Measurements from ENCODE around the gene WDR74. TPM values are rescaled to one million over a fixed set of nuclear protein-coding genes. Genes with fewer than 3 reads are reported as not detected.
A peak's percentile ranks its signal among the peaks of the same experiment; 100 is the strongest.

The WDR74 gene
- total and polyA plus RNA-seq, 9 of the 15 experiments (the other 6 are each of a cell fraction or from before 2014, with no cell fraction given) = 32.7 to 210 (median 114) TPM

DNA sequence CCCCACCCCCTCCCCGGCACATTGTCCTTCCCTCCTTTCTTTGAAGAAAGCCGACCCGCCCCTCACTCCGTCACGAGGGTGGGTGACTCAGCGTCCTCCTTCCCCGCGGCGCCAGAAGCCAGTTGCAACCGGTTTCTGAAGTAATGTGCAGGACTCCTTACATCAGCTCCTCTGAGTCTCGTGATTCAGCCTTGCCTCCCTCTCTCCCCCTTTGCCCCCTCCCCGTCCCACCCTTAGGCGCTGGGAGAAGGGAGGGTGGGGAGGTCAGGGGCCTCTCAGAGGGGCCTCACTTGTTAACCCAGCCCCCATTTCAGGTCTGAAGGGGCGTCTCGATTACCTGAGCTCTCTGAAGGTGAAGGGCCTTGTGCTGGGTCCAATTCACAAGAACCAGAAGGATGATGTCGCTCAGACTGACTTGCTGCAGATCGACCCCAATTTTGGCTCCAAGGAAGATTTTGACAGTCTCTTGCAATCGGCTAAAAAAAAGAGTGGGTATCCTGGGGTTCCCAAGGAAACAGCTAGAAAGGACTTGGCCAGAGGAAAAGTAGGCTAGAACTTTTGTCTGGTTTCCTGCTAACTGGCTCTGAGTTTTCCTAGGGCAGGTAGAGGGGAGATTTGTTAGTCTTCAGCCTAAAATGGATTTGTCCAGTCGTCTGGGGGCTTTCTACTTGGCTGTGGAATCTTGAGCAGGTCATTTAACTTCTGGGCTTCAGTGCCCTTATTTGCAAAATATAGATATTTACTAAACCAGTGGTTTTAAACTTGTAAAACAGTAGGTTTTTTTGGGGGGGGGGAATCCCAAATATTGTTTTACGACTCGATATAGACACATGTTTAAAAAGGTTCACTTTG lies 42.4 kb upstream of the WDR74 start (continued):
- TF ChIP-seq, protein P1, sequence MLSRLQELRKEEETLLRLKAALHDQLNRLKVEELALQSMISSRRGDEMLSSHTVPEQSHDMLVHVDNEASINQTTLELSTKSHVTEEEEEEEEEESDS (CRISPR knock-in tag; IDR thresholded peaks at IDR 0.05) = no peak
- TF ChIP-seq SAFB (IDR thresholded peaks at IDR 0.05; ENCODE audit: borderline replicate concordance, low read depth, low read length) (no peak), SMARCA5 (IDR thresholded peaks at IDR 0.05) (no peak), FUS (optimal IDR thresholded peaks at IDR 0.05; ENCODE audit: low read depth, low read length) (no peak), CBFB (CRISPR knock-in tag; IDR thresholded peaks at IDR 0.05) (no peak), SMAD3 (CRISPR knock-in tag; conservative IDR thresholded peaks at IDR 0.05) (no peak), KLF10 (CRISPR knock-in tag; IDR thresholded peaks at IDR 0.05) (no peak), CEBPB (tag; IDR thresholded peaks at IDR 0.05) (peak; percentile 72), KAT7 (CRISPR knock-in tag; IDR thresholded peaks at IDR 0.05; ENCODE audit: borderline replicate concordance) (peak; percentile 53), MEF2A (IDR thresholded peaks at IDR 0.05; ENCODE audit: control insufficient read depth, low read depth, low read length) (no peak), ELF4 (CRISPR knock-in tag; IDR thresholded peaks at IDR 0.05) (no peak), MAFG (tag; conservative IDR thresholded peaks at IDR 0.05) (peak; percentile 84), WHSC1 (IDR thresholded peaks at IDR 0.05; ENCODE audit: low read length) (no peak), ETS2 (tag; IDR thresholded peaks at IDR 0.05; ENCODE audit: borderline replicate concordance, poor library complexity, severe bottlenecking) (no peak), RCOR1 (IDR thresholded peaks at IDR 0.05; ENCODE audit: borderline replicate concordance in 1 of 2, low read depth in 2 of 2, low read length in 2 of 2) (peak in 1 of 2 experiments; percentile 47; a peak in 2 of 4 replicates), SRF (CRISPR knock-in tag; IDR thresholded peaks at IDR 0.05) (no peak; a peak in 1 of 4 replicates)
- TF ChIP-seq, protein P2, sequence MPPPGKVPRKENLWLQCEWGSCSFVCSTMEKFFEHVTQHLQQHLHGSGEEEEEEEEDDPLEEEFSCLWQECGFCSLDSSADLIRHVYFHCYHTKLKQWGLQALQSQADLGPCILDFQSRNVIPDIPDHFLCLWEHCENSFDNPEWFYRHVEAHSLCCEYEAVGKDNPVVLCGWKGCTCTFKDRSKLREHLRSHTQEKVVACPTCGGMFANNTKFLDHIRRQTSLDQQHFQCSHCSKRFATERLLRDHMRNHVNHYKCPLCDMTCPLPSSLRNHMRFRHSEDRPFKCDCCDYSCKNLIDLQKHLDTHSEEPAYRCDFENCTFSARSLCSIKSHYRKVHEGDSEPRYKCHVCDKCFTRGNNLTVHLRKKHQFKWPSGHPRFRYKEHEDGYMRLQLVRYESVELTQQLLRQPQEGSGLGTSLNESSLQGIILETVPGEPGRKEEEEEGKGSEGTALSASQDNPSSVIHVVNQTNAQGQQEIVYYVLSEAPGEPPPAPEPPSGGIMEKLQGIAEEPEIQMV (tag; conservative IDR thresholded peaks at IDR 0.05; ENCODE audit: low read depth) = no peak
- TF ChIP-seq, protein P3, sequence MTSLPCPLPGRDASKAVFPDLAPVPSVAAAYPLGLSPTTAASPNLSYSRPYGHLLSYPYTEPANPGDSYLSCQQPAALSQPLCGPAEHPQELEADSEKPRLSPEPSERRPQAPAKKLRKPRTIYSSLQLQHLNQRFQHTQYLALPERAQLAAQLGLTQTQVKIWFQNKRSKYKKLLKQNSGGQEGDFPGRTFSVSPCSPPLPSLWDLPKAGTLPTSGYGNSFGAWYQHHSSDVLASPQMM (CRISPR knock-in tag; IDR thresholded peaks at IDR 0.05) = no peak
- TF ChIP-seq, protein P4, sequence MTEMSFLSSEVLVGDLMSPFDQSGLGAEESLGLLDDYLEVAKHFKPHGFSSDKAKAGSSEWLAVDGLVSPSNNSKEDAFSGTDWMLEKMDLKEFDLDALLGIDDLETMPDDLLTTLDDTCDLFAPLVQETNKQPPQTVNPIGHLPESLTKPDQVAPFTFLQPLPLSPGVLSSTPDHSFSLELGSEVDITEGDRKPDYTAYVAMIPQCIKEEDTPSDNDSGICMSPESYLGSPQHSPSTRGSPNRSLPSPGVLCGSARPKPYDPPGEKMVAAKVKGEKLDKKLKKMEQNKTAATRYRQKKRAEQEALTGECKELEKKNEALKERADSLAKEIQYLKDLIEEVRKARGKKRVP (CRISPR knock-in tag; IDR thresholded peaks at IDR 0.05) = peak; percentile 98
- TF ChIP-seq, protein P5, sequence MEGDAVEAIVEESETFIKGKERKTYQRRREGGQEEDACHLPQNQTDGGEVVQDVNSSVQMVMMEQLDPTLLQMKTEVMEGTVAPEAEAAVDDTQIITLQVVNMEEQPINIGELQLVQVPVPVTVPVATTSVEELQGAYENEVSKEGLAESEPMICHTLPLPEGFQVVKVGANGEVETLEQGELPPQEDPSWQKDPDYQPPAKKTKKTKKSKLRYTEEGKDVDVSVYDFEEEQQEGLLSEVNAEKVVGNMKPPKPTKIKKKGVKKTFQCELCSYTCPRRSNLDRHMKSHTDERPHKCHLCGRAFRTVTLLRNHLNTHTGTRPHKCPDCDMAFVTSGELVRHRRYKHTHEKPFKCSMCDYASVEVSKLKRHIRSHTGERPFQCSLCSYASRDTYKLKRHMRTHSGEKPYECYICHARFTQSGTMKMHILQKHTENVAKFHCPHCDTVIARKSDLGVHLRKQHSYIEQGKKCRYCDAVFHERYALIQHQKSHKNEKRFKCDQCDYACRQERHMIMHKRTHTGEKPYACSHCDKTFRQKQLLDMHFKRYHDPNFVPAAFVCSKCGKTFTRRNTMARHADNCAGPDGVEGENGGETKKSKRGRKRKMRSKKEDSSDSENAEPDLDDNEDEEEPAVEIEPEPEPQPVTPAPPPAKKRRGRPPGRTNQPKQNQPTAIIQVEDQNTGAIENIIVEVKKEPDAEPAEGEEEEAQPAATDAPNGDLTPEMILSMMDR (IDR thresholded peaks at IDR 0.05 in 2 of 3, conservative IDR thresholded peaks at IDR 0.05 in 1 of 3; ENCODE audit: insufficient read depth in 2 of 3, low read depth in 1 of 3, low read length in 3 of 3) = no peak
- TF ChIP-seq, protein P6, sequence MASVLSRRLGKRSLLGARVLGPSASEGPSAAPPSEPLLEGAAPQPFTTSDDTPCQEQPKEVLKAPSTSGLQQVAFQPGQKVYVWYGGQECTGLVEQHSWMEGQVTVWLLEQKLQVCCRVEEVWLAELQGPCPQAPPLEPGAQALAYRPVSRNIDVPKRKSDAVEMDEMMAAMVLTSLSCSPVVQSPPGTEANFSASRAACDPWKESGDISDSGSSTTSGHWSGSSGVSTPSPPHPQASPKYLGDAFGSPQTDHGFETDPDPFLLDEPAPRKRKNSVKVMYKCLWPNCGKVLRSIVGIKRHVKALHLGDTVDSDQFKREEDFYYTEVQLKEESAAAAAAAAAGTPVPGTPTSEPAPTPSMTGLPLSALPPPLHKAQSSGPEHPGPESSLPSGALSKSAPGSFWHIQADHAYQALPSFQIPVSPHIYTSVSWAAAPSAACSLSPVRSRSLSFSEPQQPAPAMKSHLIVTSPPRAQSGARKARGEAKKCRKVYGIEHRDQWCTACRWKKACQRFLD (CRISPR knock-in tag; IDR thresholded peaks at IDR 0.05) = peak; percentile 44; the same call in 1 of the 2 replicates

Measured in K562 (cell line).